IgD-negative memory B cell (primary cell): Measurements from ENCODE around the gene PLCXD1. TPM values are rescaled to one million over a fixed set of nuclear protein-coding genes. Genes with fewer than 3 reads are reported as not detected.
A peak's percentile ranks its signal among the peaks of the same experiment; 100 is the strongest.
"Not testable (repeated sequence)": the region's sequence is repeated elsewhere in the genome, so short reads cannot be mapped to it uniquely, and the experiment has no call there.

Experiments
- H3K27ac Mint-ChIP-seq, 3 donors: one replicate each; pipeline ENCODE4 v1.8.0; 2020 to 2022; ENCODE audit warnings: mild to moderate bottlenecking in 3 of 3, mixed read lengths in 3 of 3, moderate library complexity in 1 of 3
- H3K27me3 Mint-ChIP-seq: one replicate; pipeline ENCODE4 v1.8.0; 2021; ENCODE audit warnings: mixed read lengths
- H3K36me3 Mint-ChIP-seq: one replicate; pipeline ENCODE4 v1.8.0; 2020; ENCODE audit warnings: mild to moderate bottlenecking, mixed read lengths
- H3K4me1 Mint-ChIP-seq, 3 donors: one replicate each; pipeline ENCODE4 v1.8.0; 2020 to 2022; ENCODE audit warnings: mixed read lengths in 3 of 3, mild to moderate bottlenecking in 1 of 3
- H3K4me3 Mint-ChIP-seq, 4 donors: one replicate each; pipeline ENCODE4 v1.8.0; 2020 to 2022; ENCODE audit warnings: mild to moderate bottlenecking in 4 of 4, mixed read lengths in 4 of 4, moderate library complexity in 3 of 4
- H3K9me3 Mint-ChIP-seq, 3 donors: one replicate each; pipeline ENCODE4 v1.8.0; 2020 to 2021; ENCODE audit warnings: mixed read lengths in 3 of 3, mild to moderate bottlenecking in 1 of 3
- polyA plus RNA-seq: library from polyadenylated mRNA; unstranded; fragments of 300-500 nt; fragmentation: Illumina TruSeq; gene quantifications from one replicate; pipeline ENCODE4 v1.2.3, GENCODE V29; 2021

PLCXD1 gene
- polyA plus RNA-seq, 1 donor from 2014 or later: 10.3 TPM

DNA sequence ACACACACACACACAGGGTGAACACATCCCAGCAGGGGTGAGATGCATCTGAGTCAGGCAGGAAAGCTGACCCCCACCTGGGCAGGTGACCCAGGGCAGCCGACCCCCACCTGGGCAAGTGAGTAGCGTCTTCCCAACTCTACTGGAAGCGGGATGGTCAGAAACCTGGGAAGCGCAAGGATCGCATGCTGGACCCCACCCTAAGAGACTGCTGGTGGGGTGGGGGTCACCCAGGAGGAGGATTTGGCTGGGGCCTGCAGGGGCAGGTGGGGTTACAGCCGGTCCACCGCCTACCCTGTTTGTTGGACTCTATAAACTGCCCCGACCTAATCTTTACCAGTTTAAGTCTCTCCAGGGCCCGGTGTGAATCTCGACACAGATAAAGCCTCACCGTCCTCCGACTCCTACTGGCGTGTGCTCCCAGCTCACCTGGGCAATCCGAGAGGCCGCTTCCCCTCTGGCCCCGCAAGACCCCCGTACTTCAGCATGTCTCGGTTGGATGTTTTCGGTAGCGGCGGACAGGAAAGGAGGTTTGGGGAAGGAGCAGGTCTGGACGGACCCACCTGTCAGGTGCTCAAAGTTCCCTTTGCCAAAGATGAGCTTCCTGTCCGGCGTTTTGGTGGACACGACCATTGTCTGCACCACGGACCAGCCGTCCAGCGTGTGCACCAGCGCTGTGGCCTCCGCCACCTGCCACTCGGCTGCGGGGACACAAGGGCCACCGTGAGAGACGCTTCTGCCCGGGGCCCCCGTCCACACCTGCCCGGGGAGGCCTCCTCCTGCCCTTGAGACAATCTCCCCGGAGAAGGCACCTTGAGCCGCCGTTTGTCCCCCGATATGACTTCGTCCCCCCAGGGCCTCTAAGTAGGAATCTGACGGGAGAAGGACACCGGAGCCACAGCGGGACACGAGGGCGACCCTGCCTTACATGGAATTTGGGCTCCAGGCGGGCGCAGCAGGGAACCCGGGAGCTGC is 35.5 kb downstream of the PLCXD1 start:
- Mint-ChIP-seq H3K9me3 (no peaks in the 10 kb centered on the region), H3K27me3 (no peaks in the 10 kb centered on the region), H3K4me1 (peaks cover 4 to 9% (median 7%) of the 10 kb centered on the region in 3 donors), H3K27ac (peak overlapping the region in 1 of 3 donors; percentile 67), H3K36me3 (peaks cover 7% of the 10 kb centered on the region), H3K4me3 (peak overlapping the region in 3 of 4 donors; percentile 12 to 71 (median 23))

DNA sequence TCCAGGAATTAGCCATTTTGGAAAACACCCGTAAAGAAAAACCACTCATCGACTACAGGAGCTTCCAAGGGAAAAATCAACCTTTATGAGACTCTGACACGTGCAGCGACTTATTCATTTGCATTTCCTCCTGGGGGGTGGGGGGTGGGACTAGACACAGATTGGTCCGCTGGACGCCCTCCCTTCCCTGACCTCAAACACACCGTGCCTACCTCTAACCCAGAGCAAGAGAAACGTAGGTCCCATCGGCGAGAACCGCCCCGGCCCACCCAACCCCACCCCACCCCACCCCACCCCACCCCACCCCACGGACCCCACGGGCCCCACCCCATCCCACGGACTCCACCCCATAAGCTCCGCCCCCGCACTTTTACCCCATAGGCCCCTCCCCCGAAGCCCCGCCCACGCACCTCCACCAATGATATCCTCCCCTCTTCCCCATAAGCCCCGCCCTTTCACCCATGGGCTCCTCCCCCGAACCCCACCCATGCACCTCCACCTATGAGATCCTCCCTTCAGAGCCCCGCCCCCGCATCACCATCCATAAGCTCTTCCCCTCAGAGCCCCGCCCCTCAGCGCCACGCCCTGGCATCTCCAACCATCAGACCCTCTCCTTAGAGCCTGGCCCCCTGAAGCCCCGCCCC is 36.4 kb downstream of the PLCXD1 start:
- H3K4me1 Mint-ChIP-seq: peaks cover 6 to 9% (median 7%) of the 10 kb centered on the region in 3 donors
- H3K27me3 Mint-ChIP-seq: no peaks in the 10 kb centered on the region
- H3K27ac Mint-ChIP-seq: peak overlapping the region; percentile 99 to 100 (median 100)
- peaks cover 4% of the 10 kb centered on the region for H3K36me3 Mint-ChIP-seq
- no peaks in the 10 kb centered on the region for H3K9me3 Mint-ChIP-seq
- peak overlapping the region; percentile 93 to 97 (median 94) for H3K4me3 Mint-ChIP-seq

DNA sequence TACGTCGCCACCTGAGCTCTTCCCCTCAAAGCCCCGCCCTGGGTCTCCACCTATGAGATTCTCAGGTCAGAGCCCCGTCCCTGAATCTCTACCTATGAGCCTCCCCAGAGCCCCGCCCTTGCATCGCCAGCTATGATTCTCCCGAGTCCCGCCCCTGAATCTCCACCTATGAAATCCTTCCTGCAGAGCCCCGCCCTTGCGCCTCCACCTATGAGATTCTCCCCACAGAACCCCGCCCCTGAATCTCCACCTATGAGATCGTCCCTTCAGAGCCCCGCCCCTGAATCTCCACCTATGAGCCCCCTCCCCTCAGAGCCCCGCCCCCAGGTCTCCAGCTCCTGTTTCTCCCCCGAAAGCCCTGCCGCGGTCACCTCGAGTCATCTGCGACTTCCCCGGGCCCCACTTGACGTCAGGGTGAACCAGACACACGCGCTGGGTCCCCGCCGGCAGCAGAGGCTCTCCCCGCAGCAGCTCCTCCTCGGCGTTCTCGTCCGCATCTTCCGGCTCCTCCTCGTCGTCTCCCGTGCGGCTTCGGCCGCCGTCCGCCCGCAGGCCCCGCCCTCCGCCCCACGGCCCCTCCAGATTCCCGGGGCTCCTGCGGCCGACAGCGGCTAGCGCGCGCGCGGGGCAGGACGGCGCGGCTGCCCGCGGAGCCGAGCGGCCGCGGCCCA is 37.0 kb downstream of the PLCXD1 start:
- Mint-ChIP-seq H3K36me3 (peaks cover 4% of the 10 kb centered on the region), H3K4me3 (peak overlapping the region; percentile 93 to 97 (median 94)), H3K4me1 (peaks cover 10 to 13% (median 11%) of the 10 kb centered on the region in 3 donors), H3K27ac (peak overlapping the region; percentile 99 to 100 (median 100)), H3K27me3 (no peaks in the 10 kb centered on the region), H3K9me3 (no peaks in the 10 kb centered on the region)

DNA sequence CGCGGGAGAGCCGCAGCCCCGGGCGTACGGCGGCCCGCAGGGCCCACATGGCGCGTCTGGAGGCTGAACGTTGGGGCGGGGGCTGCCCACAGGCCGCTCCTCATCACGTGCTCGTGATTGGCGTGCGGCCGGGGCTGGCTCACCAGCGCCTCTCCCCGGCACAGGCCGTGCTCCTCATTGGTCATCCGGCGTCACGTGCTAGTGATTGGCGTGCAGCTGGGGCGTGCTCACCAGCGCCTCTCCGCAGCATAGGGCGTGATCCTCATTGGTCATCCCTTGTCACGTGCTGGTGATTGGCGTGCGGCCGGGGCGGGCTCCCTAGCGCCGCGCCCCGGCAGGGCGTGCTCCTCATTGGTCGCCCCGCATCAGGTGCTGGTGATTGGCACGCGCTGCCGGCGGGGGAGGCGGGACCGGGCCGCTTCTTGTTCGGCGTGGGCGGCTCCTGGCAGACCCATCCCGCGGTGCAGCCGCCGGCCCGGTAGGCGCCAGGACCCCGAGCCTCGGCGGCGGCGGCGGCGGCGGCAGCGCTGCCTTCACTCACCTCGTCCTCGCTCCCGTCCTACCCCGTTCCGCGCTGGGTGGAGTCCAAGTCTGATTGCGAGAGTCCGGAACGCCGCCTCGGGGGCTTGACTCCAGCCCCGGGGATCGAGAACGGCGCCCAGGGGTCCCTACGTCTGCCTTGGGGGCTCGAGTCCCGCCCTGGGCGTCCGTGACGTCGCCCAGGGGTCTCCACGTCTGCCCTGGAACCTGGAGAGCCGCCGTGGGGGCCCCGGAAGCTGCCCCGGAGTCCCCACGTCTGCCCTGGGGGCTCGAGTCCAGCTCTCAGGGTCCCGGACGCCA is 37.8 kb downstream of the PLCXD1 start, which contains the start of gene GTPBP6:
Gene GTPBP6, minus strand, starts transcription at position 58 of the 840 bp plus-strand sequence. Its CDS starts 9 bp downstream, at position 49.
- Mint-ChIP-seq H3K4me1 (peaks cover 13 to 15% (median 14%) of the 10 kb centered on the region in 3 donors), H3K27ac (peak within 1 kb of the TSS; percentile 99 to 100 (median 100)), H3K9me3 (no peaks in the 10 kb centered on the region), H3K27me3 (no peaks in the 10 kb centered on the region), H3K36me3 (no peaks in the 10 kb centered on the region), H3K4me3 (peak within 1 kb of the TSS; percentile 93 to 97 (median 94))

DNA sequence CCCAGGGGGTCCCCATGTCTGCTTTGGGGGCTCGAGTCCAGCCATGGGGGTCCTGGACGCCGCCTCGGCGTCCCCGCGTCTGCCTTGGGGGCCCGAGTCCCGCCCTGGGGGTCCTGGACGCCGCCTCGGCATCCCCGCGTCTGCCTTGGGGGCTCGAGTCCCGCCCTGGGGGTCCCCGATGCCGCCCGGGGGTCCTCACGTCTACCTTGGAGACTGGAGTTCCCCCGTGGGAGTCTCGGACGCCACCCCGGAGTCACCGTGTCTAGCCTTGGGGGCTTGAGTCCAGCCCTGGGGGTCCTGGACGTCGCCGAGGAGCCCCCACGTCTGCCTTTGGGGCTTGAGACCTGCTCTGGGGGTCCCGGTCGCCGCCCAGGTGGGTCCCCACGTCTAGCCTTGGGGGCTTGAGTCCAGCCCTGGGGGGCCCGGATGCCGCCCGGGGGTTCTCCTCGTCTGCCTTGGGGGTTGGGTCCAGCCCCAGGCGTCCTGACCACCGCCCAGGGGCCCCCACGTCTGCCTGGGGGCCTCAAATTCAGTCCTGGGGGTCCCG is 38.5 kb downstream of the PLCXD1 start:
- H3K27ac Mint-ChIP-seq: peak overlapping the region in 2 of 3 donors; percentile 71 to 83
- H3K4me3 Mint-ChIP-seq: peak overlapping the region; percentile 68 to 94 (median 90)
- peaks cover 13 to 15% (median 14%) of the 10 kb centered on the region in 3 donors for H3K4me1 Mint-ChIP-seq
- H3K36me3 Mint-ChIP-seq: no peaks in the 10 kb centered on the region
- no peaks in the 10 kb centered on the region for H3K27me3 Mint-ChIP-seq
- H3K9me3 Mint-ChIP-seq: no peaks in the 10 kb centered on the region

DNA sequence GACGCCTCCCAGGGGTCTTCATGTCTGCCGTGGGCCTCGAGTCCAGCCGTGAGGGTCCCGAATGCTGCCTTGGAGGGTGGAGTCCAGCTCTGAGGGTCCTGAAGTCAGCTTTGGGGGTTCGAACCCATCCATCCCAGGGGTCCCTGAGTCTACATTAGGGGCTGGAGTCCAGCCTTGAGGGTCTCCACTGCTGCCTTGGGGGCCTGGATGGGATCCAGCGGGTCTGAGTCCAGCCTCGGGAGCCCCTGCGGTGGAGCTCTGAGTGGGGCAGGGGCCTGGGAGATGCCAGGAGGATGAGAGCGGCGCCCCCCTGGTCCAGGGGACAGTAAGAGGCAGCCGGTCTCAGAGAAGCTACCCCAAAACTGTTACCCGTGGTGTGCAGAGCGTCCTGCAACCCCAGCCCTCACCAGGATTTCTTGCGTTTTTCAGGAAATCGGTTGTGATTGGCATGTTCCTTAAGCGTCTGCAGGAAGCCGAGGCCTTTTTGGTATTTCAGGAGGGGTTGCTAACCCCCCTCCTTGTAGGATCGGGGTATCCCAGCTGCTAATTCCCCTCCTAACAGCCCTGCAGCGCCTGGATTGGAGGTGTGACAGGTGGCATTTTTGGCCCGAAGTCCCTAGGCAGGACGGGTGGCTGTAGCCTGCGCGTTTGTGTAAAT is 39.1 kb downstream of the PLCXD1 start:
- H3K36me3 Mint-ChIP-seq: no peaks in the 10 kb centered on the region
- H3K4me1 Mint-ChIP-seq: peaks cover 13 to 15% (median 14%) of the 10 kb centered on the region in 3 donors
- no peaks in the 10 kb centered on the region for H3K27me3 Mint-ChIP-seq
- peak overlapping the region; percentile 64 to 94 (median 78) for H3K4me3 Mint-ChIP-seq
- no peaks in the 10 kb centered on the region for H3K9me3 Mint-ChIP-seq
- H3K27ac Mint-ChIP-seq: peak overlapping the region; percentile 65 to 83 (median 71)

DNA sequence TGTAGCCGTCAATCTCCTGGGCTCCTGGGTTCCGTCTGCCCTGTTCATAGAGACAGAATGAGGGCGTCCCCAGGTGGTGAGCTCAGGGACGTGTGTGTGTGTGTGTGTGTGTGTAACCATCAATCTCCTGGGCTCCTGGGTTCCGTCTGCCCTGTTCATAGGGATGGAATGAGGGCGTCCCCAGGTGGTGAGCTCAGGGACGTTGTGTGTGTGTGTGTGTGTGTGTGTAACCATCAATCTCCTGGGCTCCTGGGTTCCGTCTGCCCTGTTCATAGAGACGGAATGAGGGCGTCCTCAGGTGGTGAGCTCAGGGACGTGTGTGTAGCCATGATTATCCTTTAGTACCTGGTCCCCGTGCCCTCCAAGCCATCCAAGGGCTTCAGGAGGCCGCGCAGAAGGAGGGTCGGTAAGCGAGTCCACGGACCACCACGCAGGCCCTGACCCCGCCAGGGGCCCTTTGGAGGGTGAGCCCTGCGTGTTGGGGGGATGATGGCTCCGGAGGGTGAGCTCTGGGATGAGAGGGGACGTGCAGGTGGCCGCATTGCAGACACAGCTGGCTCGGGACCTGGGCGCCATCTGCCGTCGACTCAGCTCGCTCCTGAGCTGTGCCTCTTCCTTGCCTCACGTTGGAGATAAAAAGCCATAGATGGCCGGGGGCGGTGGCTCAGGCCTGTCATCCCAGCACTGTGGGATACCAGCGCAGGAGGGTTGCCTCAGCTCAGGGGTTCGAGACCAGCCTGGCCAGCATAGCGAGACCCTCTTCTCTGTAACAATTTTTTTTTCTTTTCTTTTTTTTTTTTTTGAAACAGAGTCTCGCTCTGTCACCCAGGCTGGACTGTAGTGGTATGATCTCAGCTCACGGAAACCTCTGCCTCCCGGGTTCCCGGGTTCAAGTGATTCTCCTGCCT is 42.8 kb downstream of the PLCXD1 start:
- H3K4me1 Mint-ChIP-seq: peaks cover 9 to 13% (median 13%) of the 10 kb centered on the region in 3 donors
- no peaks in the 10 kb centered on the region for H3K27me3 Mint-ChIP-seq
- H3K4me3 Mint-ChIP-seq: peak overlapping the region in 1 of 4 donors; percentile 30
- H3K27ac Mint-ChIP-seq: peak overlapping the region in 2 of 3 donors; percentile 24 to 63
- no peaks in the 10 kb centered on the region for H3K36me3 Mint-ChIP-seq
- H3K9me3 Mint-ChIP-seq: no peaks in the 10 kb centered on the region

DNA sequence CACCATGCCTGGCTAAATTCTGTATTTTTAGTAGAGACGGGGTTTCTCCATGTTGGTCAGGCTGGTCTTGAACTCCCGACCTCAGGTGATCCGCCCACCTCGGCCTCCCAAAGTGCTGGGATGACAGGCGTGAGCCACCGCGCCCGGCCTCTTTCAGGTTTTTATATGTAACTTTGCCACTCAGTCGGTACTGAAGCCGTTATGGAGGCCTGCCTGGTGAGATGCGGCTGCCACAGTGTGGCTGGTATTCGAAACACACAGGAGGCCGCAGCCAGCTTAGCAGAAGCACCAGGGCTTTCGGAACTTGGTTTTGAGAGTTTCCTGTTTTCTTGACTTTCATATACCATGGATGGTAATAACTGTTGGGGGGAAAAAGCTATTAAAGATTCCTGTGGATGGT is 43.5 kb downstream of the PLCXD1 start:
- not testable (repeated sequence) for H3K27ac Mint-ChIP-seq, H3K4me3 Mint-ChIP-seq, H3K9me3 Mint-ChIP-seq, H3K27me3 Mint-ChIP-seq, H3K36me3 Mint-ChIP-seq
- H3K4me1 Mint-ChIP-seq: peaks cover 9 to 13% (median 13%) of the 10 kb centered on the region in 3 donors

DNA sequence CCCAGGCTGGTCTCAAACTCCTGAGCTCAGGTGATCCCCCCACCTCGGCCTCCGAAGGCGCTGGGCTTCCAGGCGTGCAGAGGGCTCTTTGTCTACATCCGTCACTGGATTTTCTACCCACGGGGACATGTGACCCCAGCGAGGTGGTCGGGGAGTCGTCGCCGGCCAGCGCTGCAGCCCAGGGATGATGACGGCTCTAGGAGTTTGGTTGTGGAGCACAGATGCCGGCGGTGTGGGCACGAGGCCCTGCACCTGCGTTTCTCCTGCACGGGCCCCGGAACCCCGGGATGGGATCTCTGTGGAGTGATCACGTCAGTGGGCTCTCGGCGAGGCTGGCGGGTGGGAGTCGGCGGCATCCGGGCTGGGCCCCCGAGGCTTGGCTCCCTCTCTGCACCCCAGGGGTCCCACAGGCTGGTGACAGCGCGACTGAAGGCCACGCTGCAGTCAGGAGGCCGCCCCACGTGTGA is 46.5 kb downstream of the PLCXD1 start:
- H3K4me1 Mint-ChIP-seq: peaks cover 5 to 9% (median 7%) of the 10 kb centered on the region in 3 donors
- H3K36me3 Mint-ChIP-seq: no peaks in the 10 kb centered on the region
- no peak overlapping the region for H3K4me3 Mint-ChIP-seq
- H3K27ac Mint-ChIP-seq: no peak overlapping the region
- no peaks in the 10 kb centered on the region for H3K9me3 Mint-ChIP-seq
- no peaks in the 10 kb centered on the region for H3K27me3 Mint-ChIP-seq

DNA sequence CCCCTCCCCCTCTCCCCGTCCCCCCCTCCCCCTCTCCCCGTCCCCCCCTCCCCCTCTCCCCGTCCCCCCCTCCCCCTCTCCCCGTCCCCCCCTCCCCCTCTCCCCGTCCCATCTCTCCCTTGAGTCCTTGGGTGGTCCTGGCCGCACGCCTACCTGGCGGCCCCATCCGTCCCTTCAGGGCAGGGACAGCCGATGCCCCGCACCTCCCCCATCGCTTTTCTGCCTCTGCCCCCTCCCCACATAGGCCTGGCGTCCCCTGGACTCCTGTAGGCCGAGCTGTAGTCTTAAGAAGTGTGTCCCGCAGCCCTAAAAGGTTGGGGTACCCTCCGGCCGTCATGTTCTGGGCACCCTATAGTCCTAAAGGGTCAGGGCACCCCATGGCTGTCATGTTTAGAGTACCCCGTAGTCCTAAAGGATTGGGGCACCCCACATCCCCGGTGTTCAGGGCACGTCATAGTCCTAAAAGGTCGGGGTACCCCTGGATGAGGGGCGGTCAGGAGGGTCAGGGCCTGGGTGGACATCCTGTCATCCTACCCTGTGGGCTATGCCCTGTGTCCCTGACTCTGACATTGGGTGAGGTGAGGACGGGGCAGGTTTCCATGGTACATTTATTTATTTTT is 48.2 kb downstream of the PLCXD1 start:
- no peaks in the 10 kb centered on the region for H3K36me3 Mint-ChIP-seq
- H3K27ac Mint-ChIP-seq: no peak overlapping the region
- H3K4me1 Mint-ChIP-seq: peaks cover 0 to 1% (median 0%) of the 10 kb centered on the region in 3 donors
- H3K4me3 Mint-ChIP-seq: no peak overlapping the region
- no peaks in the 10 kb centered on the region for H3K9me3 Mint-ChIP-seq
- no peaks in the 10 kb centered on the region for H3K27me3 Mint-ChIP-seq

DNA sequence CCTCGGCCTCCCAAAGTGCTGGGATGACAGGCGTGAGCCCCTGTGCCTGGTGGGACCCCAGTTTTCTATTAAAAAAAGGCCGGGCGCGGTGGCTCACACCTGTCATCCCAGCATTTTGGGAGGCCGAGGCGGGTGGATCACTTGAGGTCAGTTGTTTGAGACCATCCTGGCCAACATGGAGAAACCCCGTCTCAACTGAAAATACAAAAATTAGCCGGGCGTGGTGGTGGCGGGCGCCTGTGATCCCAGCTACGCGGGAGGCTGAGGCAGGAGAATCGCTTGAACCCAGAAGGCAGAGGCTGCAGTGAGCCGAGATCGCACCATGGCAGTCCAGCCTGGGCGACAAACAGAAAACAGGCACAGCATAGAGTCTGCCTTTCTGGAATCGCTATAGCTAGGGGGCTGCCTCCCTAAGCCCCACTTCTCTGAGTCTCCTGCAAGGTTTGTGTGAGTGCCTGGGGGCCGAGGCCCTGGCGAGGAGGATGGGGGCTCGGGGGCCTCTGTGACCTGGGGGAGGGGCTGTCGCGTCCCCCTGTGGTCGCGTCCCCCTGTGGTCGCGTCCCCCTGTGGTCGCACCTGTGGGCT is 49.1 kb downstream of the PLCXD1 start:
- H3K27ac Mint-ChIP-seq, H3K9me3 Mint-ChIP-seq, H3K27me3 Mint-ChIP-seq, H3K4me3 Mint-ChIP-seq, H3K36me3 Mint-ChIP-seq, H3K4me1 Mint-ChIP-seq: not testable (repeated sequence)

DNA sequence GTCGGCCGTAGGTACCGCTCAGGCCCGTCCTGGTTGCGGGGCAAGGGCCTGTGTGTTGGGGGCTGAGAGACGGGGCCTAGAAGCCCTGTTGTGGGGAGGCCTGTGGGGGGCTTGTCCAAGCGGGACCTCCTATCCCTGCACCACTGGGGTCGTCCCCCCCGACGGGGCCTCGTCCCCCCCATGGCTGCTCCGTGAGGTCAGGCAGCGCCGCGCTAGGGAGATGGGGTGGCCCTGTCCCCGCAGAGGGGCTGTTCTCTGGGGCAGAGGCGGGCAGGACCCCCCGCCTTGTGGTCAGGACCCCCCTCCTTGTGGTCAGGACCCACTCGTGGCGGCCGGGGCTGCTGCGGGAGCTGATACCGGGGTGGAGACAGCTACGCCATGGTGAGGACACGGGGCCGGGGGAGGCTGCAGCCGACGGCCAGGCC is 49.6 kb downstream of the PLCXD1 start:
- peaks cover 0 to 1% (median 0%) of the 10 kb centered on the region in 3 donors for H3K4me1 Mint-ChIP-seq
- no peaks in the 10 kb centered on the region for H3K27me3 Mint-ChIP-seq
- no peak overlapping the region for H3K27ac Mint-ChIP-seq
- H3K4me3 Mint-ChIP-seq: no peak overlapping the region
- no peaks in the 10 kb centered on the region for H3K9me3 Mint-ChIP-seq
- H3K36me3 Mint-ChIP-seq: no peaks in the 10 kb centered on the region
